Cardiac muscle cell (in vitro differentiated cells and primary cell): ENCODE results near the gene OR2A5. TPM values are rescaled to one million over a fixed set of nuclear protein-coding genes. Genes with fewer than 3 reads are reported as not detected.
A peak's percentile ranks its signal among the peaks of the same experiment; 100 is the strongest.
"Not testable (repeated sequence)": the region's sequence is repeated elsewhere in the genome, so short reads cannot be mapped to it uniquely, and the experiment has no call there.

Source experiments
- DNase-seq, 2 donors: peaks; one replicate each; pipeline versions ENCODE4 v3.0.0 to v3.0.0-alpha.2; 2010 to 2017; ENCODE audit warnings: low read depth in 1 of 2, low spot score in 1 of 2
- H3K27ac ChIP-seq: fragments of 200-600 bp; sonication (generic); 2 replicates; pipeline ENCODE4 v1.5.1; 2016
- H3K27me3 ChIP-seq: fragments of 200-600 bp; sonication (generic); 2 replicates; pipeline ENCODE4 v1.6.0; 2016; ENCODE audit warnings: control low read depth
- H3K36me3 ChIP-seq: fragments of 200-600 bp; sonication (generic); 2 replicates; pipeline ENCODE4 v1.5.1; 2016; ENCODE audit warnings: control low read depth
- H3K4me1 ChIP-seq: fragments of 200-600 bp; sonication (generic); 2 replicates; pipeline ENCODE4 v1.8.1; 2017; ENCODE audit warnings: low read depth, mild to moderate bottlenecking, mixed run types
- H3K4me3 ChIP-seq: fragments of 200-600 bp; sonication (generic); 2 replicates; pipeline ENCODE4 v1.5.1; 2016; ENCODE audit warnings: mild to moderate bottlenecking
- H3K9me3 ChIP-seq: fragments of 200-600 bp; sonication (generic); 2 replicates; pipeline ENCODE4 v1.5.1; 2017; ENCODE audit warnings: low read depth, mild to moderate bottlenecking, control low read depth
- CTCF ChIP-seq: IDR thresholded peaks from 2 replicates; pipeline ENCODE4 v1.5.1; 2012; ENCODE audit warnings: low read depth, mild to moderate bottlenecking, low read length
- polyA plus RNA-seq: library from polyadenylated mRNA; unstranded; fragments of >200 nt; fragmentation: Nextera tagmentation; extraction: Ambion mirVana; gene quantifications from 2 replicates; pipeline ENCODE4 v1.2.1, GENCODE V29; 2016
- total RNA-seq: library from RNA; depleted of rRNA; stranded (reverse); fragments of >200 nt; gene quantifications from 2 replicates; pipeline ENCODE4 v1.2.3, GENCODE V29; 2016

Gene OR2A5
- total and polyA plus RNA-seq, 2 experiments from 2014 or later, result not detected

GRCh38 chr7:144049491-144049890 lies 743 bp downstream of the OR2A5 start:
- Histone ChIP-seq H3K27me3 (no peaks in the 10 kb centered on the region), H3K27ac (no peak overlapping the region), H3K36me3 (no peaks in the 10 kb centered on the region), H3K4me1 (no peaks in the 10 kb centered on the region), H3K9me3 (no peaks in the 10 kb centered on the region), H3K4me3 (no peak overlapping the region)
- no peak for TF ChIP-seq CTCF
- DNase-seq, result no peak

GRCh38 chr7:144050093-144050492 lies 1.3 kb downstream of the OR2A5 start:
- DNase-seq, result no peak
- TF ChIP-seq CTCF, result no peak
- H3K4me3 ChIP-seq, result no peak overlapping the region
- H3K9me3 ChIP-seq, result no peaks in the 10 kb centered on the region
- H3K4me1 ChIP-seq, result no peaks in the 10 kb centered on the region
- H3K27me3 ChIP-seq, result no peaks in the 10 kb centered on the region
- H3K36me3 ChIP-seq, result no peaks in the 10 kb centered on the region
- no peak overlapping the region for H3K27ac ChIP-seq

- not testable (repeated sequence) for H3K36me3 ChIP-seq, DNase-seq, H3K27ac ChIP-seq, H3K27me3 ChIP-seq, H3K4me1 ChIP-seq, H3K4me3 ChIP-seq, H3K9me3 ChIP-seq
Measured at GRCh38 chr7:144050884-144051283, 2.1 kb downstream of the OR2A5 start.

- H3K4me1 ChIP-seq, result no peaks in the 10 kb centered on the region
- no peak overlapping the region for H3K27ac ChIP-seq
- H3K9me3 ChIP-seq, result no peaks in the 10 kb centered on the region
- peak in 1 of 2 donors; percentile 50 for DNase-seq
- H3K36me3 ChIP-seq, result no peaks in the 10 kb centered on the region
- H3K27me3 ChIP-seq, result no peaks in the 10 kb centered on the region
- no peak for TF ChIP-seq CTCF
- no peak overlapping the region for H3K4me3 ChIP-seq
Measured at GRCh38 chr7:144057954-144058353, 9.2 kb downstream of the OR2A5 start.

- H3K9me3 ChIP-seq, result no peaks in the 10 kb centered on the region
- H3K4me1 ChIP-seq, result no peaks in the 10 kb centered on the region
- H3K27me3 ChIP-seq, result no peaks in the 10 kb centered on the region
- H3K36me3 ChIP-seq, result no peaks in the 10 kb centered on the region
- no peak overlapping the region for H3K27ac ChIP-seq
- DNase-seq, result no peak
- no peak overlapping the region for H3K4me3 ChIP-seq
- no peak for TF ChIP-seq CTCF
Measured at GRCh38 chr7:144063710-144064109, 15.0 kb downstream of the OR2A5 start.

- no peaks in the 10 kb centered on the region for H3K27me3 ChIP-seq
- H3K9me3 ChIP-seq, result no peaks in the 10 kb centered on the region
- no peak for TF ChIP-seq CTCF
- H3K27ac ChIP-seq, result no peak within 1 kb of the TSS
- no peaks in the 10 kb centered on the region for H3K4me1 ChIP-seq
- no peak within 1 kb of the TSS for H3K4me3 ChIP-seq
- no peak for DNase-seq
- H3K36me3 ChIP-seq, result no peaks in the 10 kb centered on the region
Measured at GRCh38 chr7:144069511-144069910, 20.8 kb downstream of the OR2A5 start, which contains the start of gene OR2A25. TSS of gene OR2A25 (plus strand) at chr7:144069811. CDS start at chr7:144074220, 4,409 bp downstream.
